ENCODE data around the gene PCSK1N.

PCSK1N gene

GRCh38 chrX:48789366-48790220, 45.8 kb downstream of the PCSK1N start:
- DNase-seq (ENCODE audit: low spot score), result no peak

- DNase-seq (ENCODE audit: low spot score), result no peak
Measured at GRCh38 chrX:48787505-48788443, 47.6 kb downstream of the PCSK1N start.

GRCh38 chrX:48786825-48787504, 48.4 kb downstream of the PCSK1N start:
- no peak for DNase-seq (ENCODE audit: low spot score)

GRCh38 chrX:48786341-48786800, 49.0 kb downstream of the PCSK1N start, which contains the start of gene GATA1:
Gene GATA1 (plus strand): TSS chrX:48786590. CDS start chrX:48791110, 4,520 bp downstream.
- no peak for DNase-seq (ENCODE audit: low spot score)

GRCh38 chrX:48785540-48786214, 49.7 kb downstream of the PCSK1N start:
- no peak for DNase-seq (ENCODE audit: low spot score)

- no peak for DNase-seq (ENCODE audit: low spot score)
Measured at GRCh38 chrX:48785186-48785539, 50.2 kb downstream of the PCSK1N start.

GRCh38 chrX:48784726-48785125, 50.7 kb downstream of the PCSK1N start:
- no peak for DNase-seq (ENCODE audit: low spot score)

- DNase-seq (ENCODE audit: low spot score), result no peak
Measured at GRCh38 chrX:48782795-48783194, 52.6 kb downstream of the PCSK1N start.

- no peak for DNase-seq (ENCODE audit: low spot score)
Measured at GRCh38 chrX:48782216-48782615, 53.2 kb downstream of the PCSK1N start.

- no peak for DNase-seq (ENCODE audit: low spot score)
Measured at GRCh38 chrX:48781705-48782104, 53.7 kb downstream of the PCSK1N start.

All from ecto neural progenitor cell (in vitro differentiated cells).